ENCODE measurements around the gene RBM7.

DNA sequence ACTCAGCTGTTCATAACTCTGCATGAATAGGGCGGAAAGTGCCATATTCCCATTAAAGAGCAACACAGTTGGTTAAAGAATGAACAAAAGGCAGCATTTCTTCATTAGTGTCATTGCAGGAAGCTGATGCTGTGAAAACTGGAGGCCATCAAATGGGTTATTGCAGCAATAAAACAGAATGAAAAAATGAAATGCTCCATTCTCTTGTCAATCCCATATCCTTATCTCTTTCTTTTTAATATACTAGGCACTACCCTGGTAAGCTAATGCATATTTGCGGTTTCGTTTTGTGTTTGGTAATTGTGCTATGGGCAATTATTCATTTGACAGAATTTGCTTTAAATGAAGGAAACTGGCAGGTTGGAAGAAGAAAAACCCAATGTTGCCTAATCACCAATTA is 25.4 kb upstream of the RBM7 start:
- TF ChIP-seq, protein P1, sequence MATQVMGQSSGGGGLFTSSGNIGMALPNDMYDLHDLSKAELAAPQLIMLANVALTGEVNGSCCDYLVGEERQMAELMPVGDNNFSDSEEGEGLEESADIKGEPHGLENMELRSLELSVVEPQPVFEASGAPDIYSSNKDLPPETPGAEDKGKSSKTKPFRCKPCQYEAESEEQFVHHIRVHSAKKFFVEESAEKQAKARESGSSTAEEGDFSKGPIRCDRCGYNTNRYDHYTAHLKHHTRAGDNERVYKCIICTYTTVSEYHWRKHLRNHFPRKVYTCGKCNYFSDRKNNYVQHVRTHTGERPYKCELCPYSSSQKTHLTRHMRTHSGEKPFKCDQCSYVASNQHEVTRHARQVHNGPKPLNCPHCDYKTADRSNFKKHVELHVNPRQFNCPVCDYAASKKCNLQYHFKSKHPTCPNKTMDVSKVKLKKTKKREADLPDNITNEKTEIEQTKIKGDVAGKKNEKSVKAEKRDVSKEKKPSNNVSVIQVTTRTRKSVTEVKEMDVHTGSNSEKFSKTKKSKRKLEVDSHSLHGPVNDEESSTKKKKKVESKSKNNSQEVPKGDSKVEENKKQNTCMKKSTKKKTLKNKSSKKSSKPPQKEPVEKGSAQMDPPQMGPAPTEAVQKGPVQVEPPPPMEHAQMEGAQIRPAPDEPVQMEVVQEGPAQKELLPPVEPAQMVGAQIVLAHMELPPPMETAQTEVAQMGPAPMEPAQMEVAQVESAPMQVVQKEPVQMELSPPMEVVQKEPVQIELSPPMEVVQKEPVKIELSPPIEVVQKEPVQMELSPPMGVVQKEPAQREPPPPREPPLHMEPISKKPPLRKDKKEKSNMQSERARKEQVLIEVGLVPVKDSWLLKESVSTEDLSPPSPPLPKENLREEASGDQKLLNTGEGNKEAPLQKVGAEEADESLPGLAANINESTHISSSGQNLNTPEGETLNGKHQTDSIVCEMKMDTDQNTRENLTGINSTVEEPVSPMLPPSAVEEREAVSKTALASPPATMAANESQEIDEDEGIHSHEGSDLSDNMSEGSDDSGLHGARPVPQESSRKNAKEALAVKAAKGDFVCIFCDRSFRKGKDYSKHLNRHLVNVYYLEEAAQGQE (IDR thresholded peaks at IDR 0.05; ENCODE audit: borderline replicate concordance) = no peak
- TF ChIP-seq, protein P2, sequence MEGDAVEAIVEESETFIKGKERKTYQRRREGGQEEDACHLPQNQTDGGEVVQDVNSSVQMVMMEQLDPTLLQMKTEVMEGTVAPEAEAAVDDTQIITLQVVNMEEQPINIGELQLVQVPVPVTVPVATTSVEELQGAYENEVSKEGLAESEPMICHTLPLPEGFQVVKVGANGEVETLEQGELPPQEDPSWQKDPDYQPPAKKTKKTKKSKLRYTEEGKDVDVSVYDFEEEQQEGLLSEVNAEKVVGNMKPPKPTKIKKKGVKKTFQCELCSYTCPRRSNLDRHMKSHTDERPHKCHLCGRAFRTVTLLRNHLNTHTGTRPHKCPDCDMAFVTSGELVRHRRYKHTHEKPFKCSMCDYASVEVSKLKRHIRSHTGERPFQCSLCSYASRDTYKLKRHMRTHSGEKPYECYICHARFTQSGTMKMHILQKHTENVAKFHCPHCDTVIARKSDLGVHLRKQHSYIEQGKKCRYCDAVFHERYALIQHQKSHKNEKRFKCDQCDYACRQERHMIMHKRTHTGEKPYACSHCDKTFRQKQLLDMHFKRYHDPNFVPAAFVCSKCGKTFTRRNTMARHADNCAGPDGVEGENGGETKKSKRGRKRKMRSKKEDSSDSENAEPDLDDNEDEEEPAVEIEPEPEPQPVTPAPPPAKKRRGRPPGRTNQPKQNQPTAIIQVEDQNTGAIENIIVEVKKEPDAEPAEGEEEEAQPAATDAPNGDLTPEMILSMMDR (IDR thresholded peaks at IDR 0.05; ENCODE audit: poor library complexity, severe bottlenecking) = no peak
- no peak for TF ChIP-seq MXI1 (conservative IDR thresholded peaks at IDR 0.05; ENCODE audit: poor library complexity, severe bottlenecking)
- no peak for TF ChIP-seq POLR2AphosphoS5 (IDR thresholded peaks at IDR 0.05)

All from neural cell (in vitro differentiated cells).